Thymus (tissue), 2 donors: ENCODE measurements around the gene INF2. TPM values are rescaled to one million over a fixed set of nuclear protein-coding genes. Genes with fewer than 3 reads are reported as not detected.

Experiments
- polyA plus RNA-seq: library from polyadenylated mRNA; stranded (reverse); fragments of 200-250 nt; gene quantifications from one replicate; pipeline ENCODE4 v1.2.3, GENCODE V29; 2013
- total RNA-seq: library from RNA; stranded (reverse); fragments of 120-200 nt; gene quantifications from one replicate; pipeline ENCODE4 v1.2.4, GENCODE V29; 2013
- donor health status: healthy.

The INF2 gene
- total and polyA plus RNA-seq, 2 donors: 8.7 to 57.9 TPM

Other genes with a start within 250 kb of the INF2 start
- gene C14orf180, start 109.9 kb upstream of the INF2 start, total RNA-seq: 0.42 TPM
- gene C14orf180, start 109.9 kb upstream of the INF2 start, polyA plus RNA-seq: 0.18 TPM
- 0.09 TPM for gene TMEM179, start 84.8 kb upstream of the INF2 start, total RNA-seq
- gene TMEM179, start 84.8 kb upstream of the INF2 start, polyA plus RNA-seq: 0.23 TPM
- gene ADSS1, start 34.6 kb downstream of the INF2 start, total RNA-seq: 2.5 TPM
- gene ADSS1, start 34.6 kb downstream of the INF2 start, polyA plus RNA-seq: 4.0 TPM
- gene SIVA1, start 63.5 kb downstream of the INF2 start, total RNA-seq: 308 TPM
- 143 TPM for gene SIVA1, start 63.5 kb downstream of the INF2 start, polyA plus RNA-seq
- gene AKT1, start 106.1 kb downstream of the INF2 start, total RNA-seq: 56.2 TPM
- 90.9 TPM for gene AKT1, start 106.1 kb downstream of the INF2 start, polyA plus RNA-seq
- 2.1 TPM for gene ZBTB42, start 111.5 kb downstream of the INF2 start, total RNA-seq
- 3.2 TPM for gene ZBTB42, start 111.5 kb downstream of the INF2 start, polyA plus RNA-seq
- 0.90 TPM for gene CEP170B, start 175.7 kb downstream of the INF2 start, total RNA-seq
- 8.3 TPM for gene CEP170B, start 175.7 kb downstream of the INF2 start, polyA plus RNA-seq
- gene PLD4, start 235.3 kb downstream of the INF2 start, total RNA-seq: 5.5 TPM
- gene PLD4, start 235.3 kb downstream of the INF2 start, polyA plus RNA-seq: 1.5 TPM